Measurements from ENCODE around the gene MID1.

- TF ChIP-seq POLR2A (IDR thresholded peaks at IDR 0.05; ENCODE audit: low read length) (no peak), GATA1 (IDR thresholded peaks at IDR 0.05; ENCODE audit: low read depth, low read length) (no peak)
Observed at GRCh38 chrX:10423716-10424115, 196.7 kb downstream of the MID1 start.

Measured in erythroblast (primary cell).